Esophagus mucosa (tissue), 1 donor: ENCODE data around the gene IL16. TPM values are rescaled to one million over a fixed set of nuclear protein-coding genes. Genes with fewer than 3 reads are reported as not detected.
"Not testable (repeated sequence)": the region's sequence is repeated elsewhere in the genome, so short reads cannot be mapped to it uniquely, and the experiment has no call there.

Experiments
- ATAC-seq: fragments of 200-7000 bp; cut with Tn5 transposase; one replicate; pipeline ENCODE4 v1.9.1; 2020
- total RNA-seq: library from RNA; stranded (reverse); gene quantifications from one replicate; pipeline ENCODE4 v1.2.4, GENCODE V29; 2023
- donor health status: DM: yes; HTN: yes; CAD: no.

Gene IL16
- total RNA-seq, 1 donor from 2014 or later, result 2.7 TPM

- no peak for ATAC-seq
These were observed 21.8 kb upstream of the IL16 start for GRCh38 chr15:81174792-81175327.

GRCh38 chr15:81175496-81175895 is 21.2 kb upstream of the IL16 start:
- no peak for ATAC-seq

- no peak for ATAC-seq
These were observed 20.3 kb upstream of the IL16 start for GRCh38 chr15:81176291-81176893.

- ATAC-seq, result no peak
These were observed 18.3 kb upstream of the IL16 start for GRCh38 chr15:81178365-81178764.

- no peak for ATAC-seq
These were observed 15.5 kb upstream of the IL16 start for GRCh38 chr15:81181220-81181619.

GRCh38 chr15:81182031-81182755 is 14.5 kb upstream of the IL16 start:
- ATAC-seq, result no peak

GRCh38 chr15:81182756-81183438 is 13.8 kb upstream of the IL16 start:
- ATAC-seq, result no peak

- no peak for ATAC-seq
These were observed 13.3 kb upstream of the IL16 start for GRCh38 chr15:81183439-81183775.

- ATAC-seq, result no peak
These were observed 12.5 kb upstream of the IL16 start for GRCh38 chr15:81184188-81184587.

GRCh38 chr15:81185631-81186295 is 10.9 kb upstream of the IL16 start:
- no peak for ATAC-seq

GRCh38 chr15:81188354-81188753 is 8.3 kb upstream of the IL16 start:
- no peak for ATAC-seq

GRCh38 chr15:81189583-81190283 is 6.9 kb upstream of the IL16 start:
- ATAC-seq, result no peak

- no peak for ATAC-seq
These were observed 5.7 kb upstream of the IL16 start for GRCh38 chr15:81190922-81191507.

GRCh38 chr15:81191701-81192100 is 5.0 kb upstream of the IL16 start:
- ATAC-seq, result no peak

GRCh38 chr15:81194723-81195122 is 2.0 kb upstream of the IL16 start:
- ATAC-seq, result no peak

GRCh38 chr15:81195339-81195864 is 1.3 kb upstream of the IL16 start:
- ATAC-seq, result no peak

- no peak for ATAC-seq
These were observed 564 bp downstream of the IL16 start for GRCh38 chr15:81197255-81197630.

- no peak for ATAC-seq
These were observed 1.1 kb downstream of the IL16 start for GRCh38 chr15:81197688-81198281.

GRCh38 chr15:81199031-81199779 is 2.5 kb downstream of the IL16 start:
- ATAC-seq, result no peak

- ATAC-seq, result no peak
These were observed 9.3 kb downstream of the IL16 start for GRCh38 chr15:81206018-81206417.

GRCh38 chr15:81207987-81208386 is 11.3 kb downstream of the IL16 start:
- not testable (repeated sequence) for ATAC-seq
